Ishikawa (cell line): ENCODE results near the gene MUC2.

ENCODE experiments used
- CEBPB ChIP-seq: IDR thresholded peaks from 2 replicates; pipeline ENCODE4 v1.6.1; 2012
- CREB1 ChIP-seq: IDR thresholded peaks from 2 replicates; pipeline ENCODE4 v1.6.1; 2012; ENCODE audit warnings: low read depth
- EP300 ChIP-seq: IDR thresholded peaks from 2 replicates; pipeline ENCODE4 v1.6.1; 2012; ENCODE audit warnings: borderline replicate concordance
- FOXM1 ChIP-seq: IDR thresholded peaks from 2 replicates; pipeline ENCODE4 v1.6.1; 2012; ENCODE audit warnings: low read depth, borderline replicate concordance
- RAD21 ChIP-seq: IDR thresholded peaks from 2 replicates; pipeline ENCODE4 v1.6.1; 2012; ENCODE audit warnings: low read depth
- TAF1 ChIP-seq: IDR thresholded peaks from 2 replicates; pipeline ENCODE4 v1.6.1; 2012; ENCODE audit warnings: low read depth, mild to moderate bottlenecking
- TCF12 ChIP-seq: IDR thresholded peaks from 2 replicates; pipeline ENCODE4 v1.6.1; 2012; ENCODE audit warnings: low read depth
- TEAD4 ChIP-seq: IDR thresholded peaks from 2 replicates; pipeline ENCODE4 v1.6.1; 2012
- YY1 ChIP-seq: IDR thresholded peaks from 2 replicates; pipeline ENCODE4 v1.6.1; 2012; ENCODE audit warnings: low read depth
- TF ChIP-seq, protein P1 (sequence below): IDR thresholded peaks from 2 replicates; pipeline ENCODE4 v1.6.1; 2012; ENCODE audit warnings: low read depth, mild to moderate bottlenecking
- TF ChIP-seq, protein P2 (sequence below): IDR thresholded peaks from 2 replicates; pipeline ENCODE4 v1.6.1; 2012
- TF ChIP-seq, protein P3 (sequence below): IDR thresholded peaks from 2 replicates; pipeline ENCODE4 v1.6.1; 2012

- TF ChIP-seq EP300 (no peak), CREB1 (no peak), RAD21 (no peak), TCF12 (no peak), TAF1 (no peak), FOXM1 (no peak), CEBPB (no peak), YY1 (no peak), TEAD4 (no peak)
- TF ChIP-seq, protein P1, sequence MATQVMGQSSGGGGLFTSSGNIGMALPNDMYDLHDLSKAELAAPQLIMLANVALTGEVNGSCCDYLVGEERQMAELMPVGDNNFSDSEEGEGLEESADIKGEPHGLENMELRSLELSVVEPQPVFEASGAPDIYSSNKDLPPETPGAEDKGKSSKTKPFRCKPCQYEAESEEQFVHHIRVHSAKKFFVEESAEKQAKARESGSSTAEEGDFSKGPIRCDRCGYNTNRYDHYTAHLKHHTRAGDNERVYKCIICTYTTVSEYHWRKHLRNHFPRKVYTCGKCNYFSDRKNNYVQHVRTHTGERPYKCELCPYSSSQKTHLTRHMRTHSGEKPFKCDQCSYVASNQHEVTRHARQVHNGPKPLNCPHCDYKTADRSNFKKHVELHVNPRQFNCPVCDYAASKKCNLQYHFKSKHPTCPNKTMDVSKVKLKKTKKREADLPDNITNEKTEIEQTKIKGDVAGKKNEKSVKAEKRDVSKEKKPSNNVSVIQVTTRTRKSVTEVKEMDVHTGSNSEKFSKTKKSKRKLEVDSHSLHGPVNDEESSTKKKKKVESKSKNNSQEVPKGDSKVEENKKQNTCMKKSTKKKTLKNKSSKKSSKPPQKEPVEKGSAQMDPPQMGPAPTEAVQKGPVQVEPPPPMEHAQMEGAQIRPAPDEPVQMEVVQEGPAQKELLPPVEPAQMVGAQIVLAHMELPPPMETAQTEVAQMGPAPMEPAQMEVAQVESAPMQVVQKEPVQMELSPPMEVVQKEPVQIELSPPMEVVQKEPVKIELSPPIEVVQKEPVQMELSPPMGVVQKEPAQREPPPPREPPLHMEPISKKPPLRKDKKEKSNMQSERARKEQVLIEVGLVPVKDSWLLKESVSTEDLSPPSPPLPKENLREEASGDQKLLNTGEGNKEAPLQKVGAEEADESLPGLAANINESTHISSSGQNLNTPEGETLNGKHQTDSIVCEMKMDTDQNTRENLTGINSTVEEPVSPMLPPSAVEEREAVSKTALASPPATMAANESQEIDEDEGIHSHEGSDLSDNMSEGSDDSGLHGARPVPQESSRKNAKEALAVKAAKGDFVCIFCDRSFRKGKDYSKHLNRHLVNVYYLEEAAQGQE, result no peak
- TF ChIP-seq, protein P2, sequence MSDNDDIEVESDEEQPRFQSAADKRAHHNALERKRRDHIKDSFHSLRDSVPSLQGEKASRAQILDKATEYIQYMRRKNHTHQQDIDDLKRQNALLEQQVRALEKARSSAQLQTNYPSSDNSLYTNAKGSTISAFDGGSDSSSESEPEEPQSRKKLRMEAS, result no peak
- TF ChIP-seq, protein P3, sequence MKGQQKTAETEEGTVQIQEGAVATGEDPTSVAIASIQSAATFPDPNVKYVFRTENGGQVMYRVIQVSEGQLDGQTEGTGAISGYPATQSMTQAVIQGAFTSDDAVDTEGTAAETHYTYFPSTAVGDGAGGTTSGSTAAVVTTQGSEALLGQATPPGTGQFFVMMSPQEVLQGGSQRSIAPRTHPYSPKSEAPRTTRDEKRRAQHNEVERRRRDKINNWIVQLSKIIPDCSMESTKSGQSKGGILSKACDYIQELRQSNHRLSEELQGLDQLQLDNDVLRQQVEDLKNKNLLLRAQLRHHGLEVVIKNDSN, result no peak
These were observed 25.1 kb downstream of the MUC2 start for GRCh38 chr11:1099519-1100355.
